ENCODE measurements around the gene CAD. TPM values are rescaled to one million over a fixed set of nuclear protein-coding genes. Genes with fewer than 3 reads are reported as not detected.

Gene CAD
- 10 to 100 TPM; 15.5 to 33.4 (median 17.3) TPM for total RNA-seq

DNA sequence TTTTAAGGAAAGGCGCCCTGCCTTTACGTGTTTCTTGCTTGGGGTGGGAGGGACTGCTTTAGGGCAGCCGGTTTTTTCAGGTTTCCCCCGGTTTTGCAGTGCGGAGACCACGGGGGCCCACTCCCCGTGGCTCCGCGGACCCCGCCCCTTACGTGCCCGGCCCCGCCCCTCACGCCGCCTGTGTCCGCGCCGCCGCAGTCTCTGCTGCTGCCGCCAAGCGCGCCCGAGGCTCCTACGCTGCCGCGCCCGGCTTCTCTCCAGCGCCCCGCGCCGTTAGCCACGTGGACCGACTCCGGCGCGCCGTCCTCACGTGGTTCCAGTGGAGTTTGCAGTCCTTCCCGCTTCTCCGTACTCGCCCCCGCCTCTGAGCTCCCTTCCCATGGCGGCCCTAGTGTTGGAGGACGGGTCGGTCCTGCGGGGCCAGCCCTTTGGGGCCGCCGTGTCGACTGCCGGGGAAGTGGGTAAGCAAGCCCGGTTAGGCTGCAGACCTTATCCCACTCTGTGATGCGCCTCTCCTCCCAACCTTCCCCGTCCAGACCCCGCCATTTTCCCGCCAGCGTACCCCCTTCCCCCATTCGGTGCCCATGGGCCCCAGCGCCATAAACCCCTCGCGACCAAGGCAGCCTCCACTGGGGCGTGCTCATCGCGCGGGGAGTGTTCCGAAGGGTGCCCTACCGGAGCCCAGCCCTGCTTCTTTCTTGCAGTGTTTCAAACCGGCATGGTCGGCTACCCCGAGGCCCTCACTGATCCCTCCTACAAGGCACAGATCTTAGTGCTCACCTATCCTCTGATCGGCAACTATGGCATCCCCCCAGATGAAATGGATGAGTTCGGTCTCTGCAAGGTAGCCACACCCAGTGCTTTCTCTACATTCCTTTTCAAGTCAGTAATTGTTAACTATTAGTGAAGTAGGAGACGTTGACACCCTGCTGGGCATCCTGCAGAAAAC, at the start of gene CAD:
Gene CAD (plus strand): TSS at position 197 of the 949 bp plus-strand sequence. CDS start 183 bp downstream, at position 380.
- peak within 1 kb of the TSS; percentile 58 to 81 (median 67) for H3K4me3 ChIP-seq
- peak within 1 kb of the TSS; percentile 69 to 77 for H3K27ac ChIP-seq
- H3K4me1 ChIP-seq: peaks cover 0 to 9% of the 10 kb centered on the region in 2 donors
- no peaks in the 10 kb centered on the region for H3K27me3 ChIP-seq
- TF ChIP-seq, protein P1, sequence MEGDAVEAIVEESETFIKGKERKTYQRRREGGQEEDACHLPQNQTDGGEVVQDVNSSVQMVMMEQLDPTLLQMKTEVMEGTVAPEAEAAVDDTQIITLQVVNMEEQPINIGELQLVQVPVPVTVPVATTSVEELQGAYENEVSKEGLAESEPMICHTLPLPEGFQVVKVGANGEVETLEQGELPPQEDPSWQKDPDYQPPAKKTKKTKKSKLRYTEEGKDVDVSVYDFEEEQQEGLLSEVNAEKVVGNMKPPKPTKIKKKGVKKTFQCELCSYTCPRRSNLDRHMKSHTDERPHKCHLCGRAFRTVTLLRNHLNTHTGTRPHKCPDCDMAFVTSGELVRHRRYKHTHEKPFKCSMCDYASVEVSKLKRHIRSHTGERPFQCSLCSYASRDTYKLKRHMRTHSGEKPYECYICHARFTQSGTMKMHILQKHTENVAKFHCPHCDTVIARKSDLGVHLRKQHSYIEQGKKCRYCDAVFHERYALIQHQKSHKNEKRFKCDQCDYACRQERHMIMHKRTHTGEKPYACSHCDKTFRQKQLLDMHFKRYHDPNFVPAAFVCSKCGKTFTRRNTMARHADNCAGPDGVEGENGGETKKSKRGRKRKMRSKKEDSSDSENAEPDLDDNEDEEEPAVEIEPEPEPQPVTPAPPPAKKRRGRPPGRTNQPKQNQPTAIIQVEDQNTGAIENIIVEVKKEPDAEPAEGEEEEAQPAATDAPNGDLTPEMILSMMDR (IDR thresholded peaks at IDR 0.05): peak in 2 of 3 donors; percentile 18 to 27
- peak; percentile 46 to 62 (median 50) for TF ChIP-seq POLR2AphosphoS5 (IDR thresholded peaks at IDR 0.05)
- TF ChIP-seq POLR2A (IDR thresholded peaks at IDR 0.05): no peak
- no peaks in the 10 kb centered on the region for H3K36me3 ChIP-seq
- DNase-seq (ENCODE audit: low spot score in 2 of 2): peak; percentile 65 to 82
- intact Hi-C loops (cut with DNase I; ENCODE audit: low total_unique reads): loop anchor here (2.0 to 5.0 kb wide), 2 partner anchors 40 to 85 kb away; no protein-coding TSS in a partner anchor
- no peaks in the 10 kb centered on the region for H3K9me3 ChIP-seq

DNA sequence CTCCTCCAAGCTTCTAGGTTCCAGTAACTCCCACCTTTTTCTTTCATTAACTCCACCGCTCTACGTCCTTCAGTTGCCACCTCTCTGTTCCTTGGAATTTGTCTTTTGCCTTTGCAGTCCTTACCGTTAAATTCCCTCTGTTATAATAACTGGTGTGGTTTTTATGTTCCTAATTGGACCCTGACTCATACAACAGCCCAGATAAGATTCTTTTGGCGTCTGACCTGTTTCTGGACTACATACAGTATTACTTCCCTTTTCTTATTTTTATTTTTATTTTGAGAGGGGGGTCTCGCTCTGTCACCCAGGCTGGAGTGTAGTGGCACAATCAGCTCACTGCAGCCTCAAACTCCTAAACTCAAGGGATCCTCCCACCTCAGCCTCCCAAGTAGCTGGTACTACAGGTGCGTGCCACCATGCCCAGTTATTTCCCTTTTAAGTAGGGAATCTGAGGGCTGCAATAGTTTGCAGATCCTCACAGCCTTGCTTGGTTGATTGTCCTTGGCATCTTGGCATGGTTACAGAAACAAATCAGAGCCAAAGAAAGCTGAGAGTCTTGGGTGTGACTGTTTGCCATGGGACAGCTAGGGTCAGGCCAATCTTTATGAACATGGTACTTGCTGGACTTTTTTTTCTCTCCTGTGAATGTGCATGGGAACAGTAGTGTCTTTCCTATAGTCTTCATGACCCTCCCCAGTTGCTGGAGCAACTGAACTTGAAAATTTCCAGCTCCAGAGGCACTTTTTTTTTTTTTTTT, 46.4 kb upstream of the CAD start:
- intact Hi-C loops (cut with DNase I; ENCODE audit: low total_unique reads): no loop called here
- no peak for DNase-seq (ENCODE audit: low spot score in 2 of 2)
- TF ChIP-seq, protein P1 (IDR thresholded peaks at IDR 0.05): no peak
- TF ChIP-seq POLR2A (IDR thresholded peaks at IDR 0.05) (no peak), POLR2AphosphoS5 (IDR thresholded peaks at IDR 0.05) (no peak)
- Histone ChIP-seq H3K27ac (no peak overlapping the region), H3K4me1 (peaks cover 0 to 3% of the 10 kb centered on the region in 2 donors), H3K4me3 (no peak overlapping the region), H3K9me3 (no peaks in the 10 kb centered on the region), H3K36me3 (no peaks in the 10 kb centered on the region), H3K27me3 (no peaks in the 10 kb centered on the region)

DNA sequence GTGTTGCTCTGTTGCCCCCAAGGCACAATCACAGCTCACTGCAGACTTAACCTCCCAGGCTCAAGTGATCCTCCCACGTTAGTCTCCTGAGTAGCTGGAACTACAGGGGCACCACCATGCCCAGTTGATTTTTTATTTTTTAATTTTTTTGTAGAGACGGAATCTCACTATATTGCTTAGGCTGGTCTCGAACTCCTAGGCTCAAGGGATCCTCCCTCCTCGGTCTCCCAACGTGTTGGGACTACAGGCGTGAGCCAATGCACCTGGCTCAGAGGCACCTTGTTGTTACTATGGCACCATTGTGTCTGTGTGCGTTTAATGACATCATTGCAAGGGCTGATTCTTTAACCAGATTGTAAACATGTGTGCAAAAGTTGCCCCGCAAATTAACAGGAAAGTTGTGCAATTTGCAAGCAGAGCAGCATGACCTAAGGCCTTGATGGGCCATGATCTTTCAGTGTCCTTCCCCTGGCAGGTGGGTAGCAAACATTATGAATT, 45.8 kb upstream of the CAD start:
- peaks cover 0 to 3% of the 10 kb centered on the region in 2 donors for H3K4me1 ChIP-seq
- TF ChIP-seq POLR2A (IDR thresholded peaks at IDR 0.05): no peak
- TF ChIP-seq POLR2AphosphoS5 (IDR thresholded peaks at IDR 0.05): no peak
- TF ChIP-seq, protein P1 (IDR thresholded peaks at IDR 0.05): no peak
- DNase-seq (ENCODE audit: low spot score in 2 of 2): no peak
- no peaks in the 10 kb centered on the region for H3K27me3 ChIP-seq
- intact Hi-C loops (cut with DNase I; ENCODE audit: low total_unique reads): no loop called here
- H3K4me3 ChIP-seq: no peak overlapping the region
- H3K9me3 ChIP-seq: no peaks in the 10 kb centered on the region
- H3K36me3 ChIP-seq: no peaks in the 10 kb centered on the region
- H3K27ac ChIP-seq: no peak overlapping the region

DNA sequence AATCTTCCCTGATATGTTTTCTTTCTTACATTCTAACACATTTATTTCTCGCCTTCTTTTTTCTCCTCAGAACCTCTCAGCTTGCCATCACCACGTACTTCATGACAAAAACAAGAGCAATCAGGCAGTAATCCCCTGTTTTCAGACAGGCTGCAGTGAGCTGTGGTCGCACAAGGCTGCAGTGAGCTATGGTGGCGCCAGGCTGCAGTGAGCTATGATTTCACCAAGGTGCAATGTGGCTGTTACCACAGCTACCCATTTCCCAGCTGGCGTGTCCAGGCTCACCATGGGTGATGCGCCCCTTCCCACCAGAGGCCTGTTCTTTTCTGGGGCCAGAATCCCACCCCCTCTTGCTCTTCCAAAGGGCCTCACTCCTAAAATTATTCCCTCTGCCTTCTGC, 42.5 kb upstream of the CAD start:
- DNase-seq (ENCODE audit: low spot score in 2 of 2): no peak
- Histone ChIP-seq H3K27ac (peak overlapping the region in 1 of 2 donors; percentile 69), H3K9me3 (no peaks in the 10 kb centered on the region), H3K36me3 (no peaks in the 10 kb centered on the region), H3K4me3 (no peak overlapping the region), H3K4me1 (peaks cover 0 to 3% of the 10 kb centered on the region in 2 donors), H3K27me3 (no peaks in the 10 kb centered on the region)
- intact Hi-C loops (cut with DNase I; ENCODE audit: low total_unique reads): loop anchor here (5.0 kb wide), 1 partner anchor 43 kb away; the partner anchor contains the start of gene CAD
- no peak for TF ChIP-seq POLR2AphosphoS5 (IDR thresholded peaks at IDR 0.05)
- TF ChIP-seq POLR2A (IDR thresholded peaks at IDR 0.05): no peak
- TF ChIP-seq, protein P1 (IDR thresholded peaks at IDR 0.05): no peak
